GM12872 (cell line): ENCODE measurements around the gene NGFR.

Experiments used
- CTCF ChIP-seq: IDR thresholded peaks from 3 replicates; pipeline ENCODE4 v1.5.1; 2011; ENCODE audit warnings: low read depth, mild to moderate bottlenecking, low read length, moderate library complexity; ENCODE audit not compliant: insufficient read depth

NGFR gene

GRCh38 chr17:49527927-49528651 is 33.0 kb downstream of the NGFR start:
- TF ChIP-seq CTCF: no peak

- no peak for TF ChIP-seq CTCF
These were observed 33.9 kb downstream of the NGFR start for GRCh38 chr17:49528966-49529365.

- TF ChIP-seq CTCF: no peak
These were observed 35.0 kb downstream of the NGFR start for GRCh38 chr17:49530118-49530517.

- no peak for TF ChIP-seq CTCF
These were observed 48.8 kb downstream of the NGFR start for GRCh38 chr17:49543860-49544259.

- no peak for TF ChIP-seq CTCF
These were observed 50.0 kb downstream of the NGFR start for GRCh38 chr17:49545007-49545660.

GRCh38 chr17:49545806-49546545 is 50.9 kb downstream of the NGFR start:
- no peak for TF ChIP-seq CTCF
